IPS-15b (cell line): Measurements from ENCODE around the gene DLEC1.
"Not testable (repeated sequence)": the region's sequence is repeated elsewhere in the genome, so short reads cannot be mapped to it uniquely, and the experiment has no call there.

ENCODE experiments used
- H3K27me3 ChIP-seq: one replicate; pipeline ENCODE4 v1.6.1; 2013; ENCODE audit warnings: low read length; ENCODE audit not compliant: control insufficient read depth, insufficient read depth
- H3K36me3 ChIP-seq: one replicate; pipeline ENCODE4 v1.6.1; 2013; ENCODE audit warnings: low read length; ENCODE audit not compliant: control insufficient read depth, insufficient read depth
- H3K4me1 ChIP-seq: one replicate; pipeline ENCODE4 v1.6.1; 2013; ENCODE audit warnings: mild to moderate bottlenecking, low read length; ENCODE audit not compliant: control insufficient read depth, insufficient read depth
- H3K4me3 ChIP-seq: one replicate; pipeline ENCODE4 v1.5.1; 2013; ENCODE audit warnings: low read depth, low read length
- H3K9ac ChIP-seq: one replicate; pipeline ENCODE4 v1.6.1; 2013; ENCODE audit warnings: low read depth, mild to moderate bottlenecking, low read length
- H3K9me3 ChIP-seq: one replicate; pipeline ENCODE4 v1.6.1; 2013; ENCODE audit warnings: mild to moderate bottlenecking, low read length; ENCODE audit not compliant: control insufficient read depth, insufficient read depth

DLEC1 gene

DNA sequence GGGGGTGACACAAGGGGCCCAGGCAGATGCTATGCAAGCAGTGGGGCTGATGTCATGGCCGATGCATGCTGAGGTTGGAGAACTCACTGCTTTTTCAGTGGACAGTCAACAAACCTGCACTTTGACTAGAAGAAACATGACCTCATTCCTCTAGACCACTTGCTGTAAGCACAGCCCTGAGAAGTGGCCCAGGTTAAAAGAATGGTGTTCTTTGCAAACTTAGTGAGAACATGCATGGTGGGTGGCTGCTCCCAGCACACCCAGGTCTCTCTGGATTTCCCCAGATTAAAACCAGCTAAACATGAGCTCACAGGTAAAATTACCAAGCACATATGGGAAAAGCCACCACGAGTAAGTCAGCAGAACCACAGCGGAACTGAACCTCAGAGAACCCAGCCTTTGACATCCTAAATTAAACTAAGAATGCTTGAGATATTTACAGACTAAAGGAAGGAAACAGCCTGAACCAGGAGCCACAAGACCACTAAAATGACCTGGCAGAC is 15.5 kb downstream of the DLEC1 start:
- Histone ChIP-seq H3K9ac (no peak overlapping the region), H3K4me3 (no peak overlapping the region), H3K27me3 (no peaks in the 10 kb centered on the region), H3K9me3 (peaks cover 4% of the 10 kb centered on the region), H3K4me1 (no peaks in the 10 kb centered on the region), H3K36me3 (no peaks in the 10 kb centered on the region)

DNA sequence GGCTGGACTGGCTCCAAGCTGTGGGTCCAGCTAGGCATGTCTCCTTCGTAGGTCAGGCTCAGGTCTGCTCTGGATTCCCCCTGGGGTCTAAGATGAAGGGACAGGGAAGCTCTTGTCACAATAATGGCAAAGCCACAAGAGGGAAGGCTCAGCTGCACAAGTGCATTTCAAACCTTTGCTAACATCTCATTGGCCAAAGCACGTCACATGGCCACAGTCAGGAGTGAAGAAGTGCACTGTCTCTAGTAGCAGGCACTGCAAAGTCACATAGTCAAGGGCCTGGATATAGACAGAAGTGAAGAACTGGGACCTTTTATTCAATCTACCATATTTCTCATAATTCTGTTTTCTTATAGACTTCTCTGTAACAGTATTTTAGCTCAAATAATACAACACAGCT is 20.1 kb downstream of the DLEC1 start:
- Histone ChIP-seq H3K36me3 (no peaks in the 10 kb centered on the region), H3K4me3 (no peak overlapping the region), H3K27me3 (no peaks in the 10 kb centered on the region), H3K9me3 (peaks cover 3% of the 10 kb centered on the region), H3K9ac (no peak overlapping the region), H3K4me1 (no peaks in the 10 kb centered on the region)

DNA sequence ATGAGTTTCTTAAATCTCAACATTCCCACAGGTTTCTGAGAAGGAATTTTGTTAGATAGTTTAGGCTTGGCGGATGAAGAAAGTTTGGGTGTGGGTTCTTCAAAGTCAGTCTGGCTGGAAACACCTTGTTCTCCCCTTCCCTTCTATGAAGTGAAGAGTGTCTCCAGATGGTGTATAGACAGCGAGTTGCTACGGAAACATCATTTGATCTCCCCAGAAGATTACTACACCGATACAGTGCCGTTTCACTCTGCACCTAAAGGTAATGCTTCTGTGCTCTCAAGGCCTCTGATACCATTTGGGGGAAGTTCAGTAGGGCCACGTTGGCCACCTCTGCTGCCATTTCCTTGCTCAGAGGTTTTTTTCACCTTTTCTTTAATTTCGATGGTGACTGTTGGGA is 20.6 kb downstream of the DLEC1 start:
- H3K27me3 ChIP-seq = no peaks in the 10 kb centered on the region

DNA sequence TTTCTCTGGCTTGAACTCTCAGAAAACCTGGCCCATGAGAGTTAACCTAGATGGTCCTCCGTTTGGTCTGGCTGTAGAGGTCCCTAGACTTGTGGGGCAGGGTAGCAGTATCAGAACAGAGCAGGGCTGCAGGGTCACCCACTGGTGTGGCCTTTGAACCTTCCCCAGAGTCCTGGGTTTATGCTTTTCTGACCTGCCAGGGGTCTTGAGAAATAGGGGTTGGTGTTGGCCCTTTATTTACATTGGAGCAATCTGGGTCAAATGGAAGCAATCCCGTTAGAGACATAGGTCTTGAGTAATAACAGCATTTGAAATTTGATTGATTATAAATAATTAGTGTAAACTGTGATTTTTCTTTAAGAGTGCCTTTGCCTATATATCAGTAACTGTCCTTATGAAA is 23.8 kb downstream of the DLEC1 start:
- Histone ChIP-seq H3K27me3 (no peaks in the 10 kb centered on the region), H3K4me3 (no peak overlapping the region), H3K9me3 (peaks cover 3% of the 10 kb centered on the region), H3K36me3 (no peaks in the 10 kb centered on the region), H3K9ac (no peak overlapping the region), H3K4me1 (no peaks in the 10 kb centered on the region)

More for the DNA sequence above, 20.6 kb downstream of the DLEC1 start:
- Histone ChIP-seq H3K9me3 (peaks cover 3% of the 10 kb centered on the region), H3K4me3 (no peak overlapping the region), H3K4me1 (no peaks in the 10 kb centered on the region), H3K36me3 (no peaks in the 10 kb centered on the region), H3K9ac (no peak overlapping the region)

DNA sequence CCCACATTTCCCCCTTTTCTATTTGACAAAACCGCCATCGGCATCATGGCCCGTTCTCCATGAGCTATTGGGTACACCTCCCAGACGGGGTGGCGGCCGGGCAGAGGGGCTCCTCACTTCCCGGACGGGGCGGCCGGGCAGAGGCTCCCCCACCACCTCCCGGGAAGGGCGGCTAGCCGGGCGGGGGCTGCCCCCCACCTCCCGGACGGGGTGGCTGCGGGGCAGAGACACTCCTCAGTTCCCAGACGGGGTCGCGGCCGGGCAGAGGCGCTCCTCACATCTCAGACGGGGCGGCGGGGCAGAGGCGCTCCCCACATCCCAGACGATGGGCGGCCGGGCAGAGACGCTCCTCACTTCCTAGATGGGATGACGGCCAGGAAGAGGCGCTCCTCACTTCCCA is 25.4 kb downstream of the DLEC1 start:
- H3K9ac ChIP-seq, H3K36me3 ChIP-seq, H3K4me1 ChIP-seq, H3K4me3 ChIP-seq, H3K9me3 ChIP-seq, H3K27me3 ChIP-seq: not testable (repeated sequence)

GRCh38 chr3:38067508-38068233 is 28.7 kb downstream of the DLEC1 start:
- Histone ChIP-seq H3K4me1 (no peaks in the 10 kb centered on the region), H3K4me3 (no peak overlapping the region), H3K36me3 (no peaks in the 10 kb centered on the region), H3K9ac (no peak overlapping the region), H3K27me3 (no peaks in the 10 kb centered on the region), H3K9me3 (peaks cover 3% of the 10 kb centered on the region)

DNA sequence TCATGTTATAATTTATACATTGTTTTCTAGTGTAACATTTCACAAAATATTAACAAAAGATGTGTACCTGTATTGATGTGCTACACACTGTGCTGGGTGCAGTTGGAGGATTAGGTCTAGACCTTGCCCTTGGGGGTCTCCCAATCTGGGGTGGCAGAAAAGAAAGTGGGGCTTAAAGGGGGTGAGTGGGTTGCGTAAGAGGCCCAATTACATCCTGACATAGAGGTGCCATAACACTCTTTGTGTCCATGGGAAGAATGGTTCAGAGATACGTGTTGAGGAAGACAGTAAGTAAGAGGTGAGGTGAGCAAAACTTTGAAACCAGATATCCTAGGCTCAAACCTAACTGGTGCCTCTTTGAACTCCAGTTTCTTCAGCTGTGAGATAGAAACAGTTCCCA is 31.0 kb downstream of the DLEC1 start:
- Histone ChIP-seq H3K9ac (no peak overlapping the region), H3K9me3 (no peaks in the 10 kb centered on the region), H3K4me1 (no peaks in the 10 kb centered on the region), H3K27me3 (no peaks in the 10 kb centered on the region), H3K36me3 (no peaks in the 10 kb centered on the region), H3K4me3 (no peak overlapping the region)

- H3K4me1 ChIP-seq, H3K36me3 ChIP-seq, H3K9ac ChIP-seq, H3K27me3 ChIP-seq, H3K9me3 ChIP-seq, H3K4me3 ChIP-seq: not testable (repeated sequence)
These were observed 38.1 kb downstream of the DLEC1 start for GRCh38 chr3:38077073-38077472.

DNA sequence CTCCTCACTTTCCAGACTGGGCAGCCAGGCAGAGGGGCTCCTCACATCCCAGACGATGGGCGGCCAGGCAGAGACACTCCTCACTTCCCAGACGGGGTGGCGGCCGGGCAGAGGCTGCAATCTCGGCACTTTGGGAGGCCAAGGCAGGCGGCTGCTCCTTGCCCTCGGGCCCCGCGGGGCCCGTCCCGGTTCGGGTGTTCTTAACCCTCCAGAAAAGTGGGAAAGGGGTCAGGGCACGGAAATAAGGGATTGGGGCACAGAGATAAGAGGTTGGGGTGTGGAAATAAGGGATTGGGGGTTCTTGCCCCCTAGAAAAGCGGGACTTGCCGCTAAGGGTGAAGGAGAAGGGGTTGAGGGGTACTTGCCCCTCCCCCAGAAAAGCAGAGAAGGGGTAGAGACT is 43.3 kb downstream of the DLEC1 start:
- not testable (repeated sequence) for H3K4me3 ChIP-seq, H3K36me3 ChIP-seq, H3K4me1 ChIP-seq, H3K27me3 ChIP-seq, H3K9me3 ChIP-seq, H3K9ac ChIP-seq

DNA sequence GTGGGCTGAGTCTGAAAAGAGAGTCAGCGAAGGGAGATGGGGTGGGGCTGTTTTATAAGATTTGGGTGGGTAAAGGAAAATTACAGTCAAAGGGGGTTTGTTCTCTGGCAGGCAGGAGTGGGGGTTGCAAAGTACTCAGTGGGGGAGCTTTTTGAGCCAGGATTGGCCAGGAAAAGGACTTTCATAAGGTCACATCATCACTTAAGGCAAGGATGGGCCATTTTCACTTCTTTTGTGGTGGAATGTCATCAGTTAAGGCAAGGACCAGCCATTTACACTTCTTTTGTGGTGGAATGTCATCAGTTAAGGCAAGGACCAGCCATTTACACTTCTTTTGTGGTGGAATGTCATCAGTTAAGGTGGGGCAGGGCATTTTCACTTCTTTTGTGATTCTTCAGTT is 44.2 kb downstream of the DLEC1 start:
- H3K27me3 ChIP-seq, H3K9ac ChIP-seq, H3K4me1 ChIP-seq, H3K9me3 ChIP-seq, H3K36me3 ChIP-seq, H3K4me3 ChIP-seq: not testable (repeated sequence)

DNA sequence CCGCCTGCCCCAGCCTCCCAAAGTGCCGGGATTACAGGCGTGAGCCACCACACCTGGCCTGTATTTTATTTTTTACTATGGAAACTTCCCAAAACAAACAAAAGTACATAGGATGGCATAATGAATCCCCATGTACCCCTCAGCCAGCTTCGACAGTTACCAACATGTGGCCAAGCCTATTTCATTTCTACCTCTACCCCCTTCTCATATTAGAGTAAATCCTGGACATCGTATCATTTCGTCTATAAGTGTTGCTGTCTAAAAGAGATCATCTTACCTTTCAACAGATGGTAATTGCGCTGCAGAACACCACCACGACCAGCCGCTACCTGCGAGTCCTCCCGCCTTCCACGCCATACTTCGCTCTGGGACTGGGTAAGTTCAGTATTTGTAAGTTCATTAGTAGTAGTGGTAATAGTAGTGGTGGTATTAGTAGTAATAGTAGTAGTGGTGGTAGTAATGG is 44.9 kb downstream of the DLEC1 start:
- no peak overlapping the region for H3K9ac ChIP-seq
- no peak overlapping the region for H3K4me3 ChIP-seq
- H3K4me1 ChIP-seq = no peaks in the 10 kb centered on the region

GRCh38 chr3:38084334-38085310 is 45.6 kb downstream of the DLEC1 start:
- H3K27me3 ChIP-seq = no peaks in the 10 kb centered on the region
- H3K4me1 ChIP-seq = no peaks in the 10 kb centered on the region
- H3K9me3 ChIP-seq = peaks cover 3% of the 10 kb centered on the region
- H3K9ac ChIP-seq = no peak overlapping the region
- no peak overlapping the region for H3K4me3 ChIP-seq
- H3K36me3 ChIP-seq = no peaks in the 10 kb centered on the region

More for the DNA sequence above, 44.9 kb downstream of the DLEC1 start:
- H3K9me3 ChIP-seq = peaks cover 3% of the 10 kb centered on the region
- no peaks in the 10 kb centered on the region for H3K36me3 ChIP-seq
- no peaks in the 10 kb centered on the region for H3K27me3 ChIP-seq
